Gastroesophageal sphincter (tissue), 4 donors: Measurements from ENCODE around the gene METTL15. TPM values are rescaled to one million over a fixed set of nuclear protein-coding genes. Genes with fewer than 3 reads are reported as not detected.

Source experiments
- ATAC-seq: fragments of 150-250 bp; one replicate; pipeline ENCODE4 v1.9.1; 2016; ENCODE audit warnings: mild to moderate bottlenecking, moderate library complexity
- H3K27ac ChIP-seq, 4 donors: fragments of 200-600 bp; sonication (generic) in 3 of 4; 1 replicate in 3 of 4; 2 replicates in 1 of 4; pipeline ENCODE4 v1.5.1; 2016 to 2019
- H3K27me3 ChIP-seq: fragments of 200-600 bp; sonication (generic); one replicate; pipeline ENCODE4 v1.5.1; 2019
- H3K36me3 ChIP-seq, 2 donors: fragments of 200-600 bp; sonication (generic); one replicate each; pipeline ENCODE4 v1.5.1; 2019; ENCODE audit warnings: control low read depth in 1 of 2
- H3K4me1 ChIP-seq, 3 donors: fragments of 200-600 bp; sonication (generic); 1 replicate in 2 of 3; 2 replicates in 1 of 3; pipeline ENCODE4 v1.5.1; 2016 to 2019; ENCODE audit warnings: control low read depth in 2 of 3
- H3K4me3 ChIP-seq, 2 donors: fragments of 200-600 bp; sonication (generic); one replicate each; pipeline ENCODE4 v1.5.1; 2019; ENCODE audit warnings: mild to moderate bottlenecking in 1 of 2, moderate library complexity in 1 of 2
- H3K9me3 ChIP-seq, 3 donors: fragments of 200-600 bp; sonication (generic); one replicate each; pipeline ENCODE4 v1.5.1; 2017 to 2019; ENCODE audit warnings: control low read depth in 2 of 3
- CTCF ChIP-seq, 4 experiments: fragments of 200-600 bp in 2 of 4; fragments of 450-650 bp in 2 of 4; sonication (generic) in 1 of 4; IDR thresholded peaks; one replicate each; pipeline ENCODE4 v1.5.1; 2017 to 2019; ENCODE audit warnings: antibody characterized with exemption in 4 of 4, mild to moderate bottlenecking in 2 of 4, moderate library complexity in 2 of 4
- EP300 ChIP-seq: sonication (generic); formaldehyde crosslinking; IDR thresholded peaks from one replicate; pipeline ENCODE4 v1.6.1; 2017; ENCODE audit warnings: antibody characterized with exemption, mild to moderate bottlenecking
- POLR2A ChIP-seq, 2 donors: fragments of 450-650 bp; IDR thresholded peaks; one replicate each; pipeline ENCODE4 v1.6.1; 2017; ENCODE audit warnings: antibody characterized with exemption in 2 of 2, mild to moderate bottlenecking in 2 of 2, moderate library complexity in 1 of 2
- POLR2AphosphoS5 ChIP-seq: sonication (generic); formaldehyde crosslinking; IDR thresholded peaks from one replicate; pipeline ENCODE4 v1.6.1; 2017; ENCODE audit warnings: antibody characterized with exemption
- WGBS, 2 donors: methylation state at CpG; one replicate each; pipeline ENCODE4 v1.1.5; 2018; ENCODE audit warnings: low coverage in 1 of 2; 5-methylcytosine and 5-hydroxymethylcytosine counted together
- total RNA-seq, 4 donors: library from RNA; depleted of rRNA; stranded (reverse); fragments of >200 nt; gene quantifications; one replicate each; pipeline ENCODE4 v1.1.0, GENCODE V29; 2016

Gene METTL15
- total RNA-seq, 4 donors from 2014 or later = 7.8 to 20.5 (median 8.2) TPM

- 100% methylated on average over 1 of the region's 1 CpG for WGBS, 2 donors
- H3K4me1 ChIP-seq = no peaks in the 10 kb centered on the region
- H3K9me3 ChIP-seq = peaks cover 0 to 16% (median 0%) of the 10 kb centered on the region in 3 donors
- no peak overlapping the region for H3K4me3 ChIP-seq
- H3K27me3 ChIP-seq = no peaks in the 10 kb centered on the region
- no peak for ATAC-seq
- no peak overlapping the region for H3K27ac ChIP-seq
- TF ChIP-seq POLR2A (IDR thresholded peaks at IDR 0.05) (no peak), POLR2AphosphoS5 (no peak), CTCF (IDR thresholded peaks at IDR 0.05) (no peak), EP300 (no peak)
- peaks cover 0 to 61% of the 10 kb centered on the region in 2 donors for H3K36me3 ChIP-seq
These were observed 29.6 kb downstream of the METTL15 start for GRCh38 chr11:28137832-28138231.

- TF ChIP-seq POLR2A (IDR thresholded peaks at IDR 0.05) (no peak), EP300 (no peak), CTCF (IDR thresholded peaks at IDR 0.05) (no peak), POLR2AphosphoS5 (no peak)
- no peak for ATAC-seq
- H3K27ac ChIP-seq = no peak overlapping the region
- H3K4me3 ChIP-seq = no peak overlapping the region
- no peaks in the 10 kb centered on the region for H3K4me1 ChIP-seq
- no CpG with 5 or more reads among the region's 5 CpGs for WGBS, 2 donors
- H3K36me3 ChIP-seq = peaks cover 0 to 55% of the 10 kb centered on the region in 2 donors
- H3K9me3 ChIP-seq = peaks cover 0 to 16% (median 0%) of the 10 kb centered on the region in 3 donors
- no peaks in the 10 kb centered on the region for H3K27me3 ChIP-seq
These were observed 31.7 kb downstream of the METTL15 start for GRCh38 chr11:28139841-28140415.

- no peak overlapping the region for H3K27ac ChIP-seq
- peaks cover 0 to 16% (median 0%) of the 10 kb centered on the region in 3 donors for H3K9me3 ChIP-seq
- no peaks in the 10 kb centered on the region for H3K27me3 ChIP-seq
- TF ChIP-seq POLR2A (IDR thresholded peaks at IDR 0.05) = no peak
- TF ChIP-seq CTCF (IDR thresholded peaks at IDR 0.05) = no peak
- TF ChIP-seq POLR2AphosphoS5 = no peak
- H3K36me3 ChIP-seq = peaks cover 0 to 47% of the 10 kb centered on the region in 2 donors
- no peak for ATAC-seq
- H3K4me1 ChIP-seq = peaks cover 0 to 3% (median 0%) of the 10 kb centered on the region in 3 donors
- no peak overlapping the region for H3K4me3 ChIP-seq
- 71 to 95% methylated on average over 1 to 7 of the region's 9 CpGs for WGBS, 2 donors
These were observed 32.7 kb downstream of the METTL15 start for GRCh38 chr11:28140689-28141455.

GRCh38 chr11:28142724-28143123 lies 34.5 kb downstream of the METTL15 start:
- H3K27ac ChIP-seq = no peak overlapping the region
- H3K27me3 ChIP-seq = no peaks in the 10 kb centered on the region
- H3K4me1 ChIP-seq = peaks cover 0 to 8% (median 0%) of the 10 kb centered on the region in 3 donors
- ATAC-seq = no peak
- peaks cover 0 to 36% of the 10 kb centered on the region in 2 donors for H3K36me3 ChIP-seq
- no peak overlapping the region for H3K4me3 ChIP-seq
- no peak for TF ChIP-seq POLR2AphosphoS5
- TF ChIP-seq POLR2A (IDR thresholded peaks at IDR 0.05) = no peak
- no peak for TF ChIP-seq EP300
- TF ChIP-seq CTCF (IDR thresholded peaks at IDR 0.05) = no peak
- peaks cover 0 to 16% (median 0%) of the 10 kb centered on the region in 3 donors for H3K9me3 ChIP-seq
- 88 to 100% methylated on average over 1 of the region's 1 CpG for WGBS, 2 donors

- Histone ChIP-seq H3K27ac (no peak overlapping the region), H3K4me1 (peaks cover 0 to 8% (median 0%) of the 10 kb centered on the region in 3 donors), H3K9me3 (peaks cover 0 to 14% (median 0%) of the 10 kb centered on the region in 3 donors), H3K27me3 (no peaks in the 10 kb centered on the region), H3K4me3 (no peak overlapping the region), H3K36me3 (peaks cover 0 to 21% of the 10 kb centered on the region in 2 donors)
- TF ChIP-seq POLR2A (IDR thresholded peaks at IDR 0.05) = no peak
- no peak for ATAC-seq
- WGBS, 2 donors = 86 to 100% methylated on average over 1 to 2 of the region's 2 CpGs
These were observed 36.6 kb downstream of the METTL15 start for GRCh38 chr11:28144808-28145207.
